ENCODE results near the gene NFKBIB. TPM values are rescaled to one million over a fixed set of nuclear protein-coding genes. Genes with fewer than 3 reads are reported as not detected.
"Not testable (repeated sequence)": the region's sequence is repeated elsewhere in the genome, so short reads cannot be mapped to it uniquely, and the experiment has no call there.

NFKBIB gene
- total RNA-seq, 2 experiments from 2014 or later, result 29.3 to 30.1 TPM

DNA sequence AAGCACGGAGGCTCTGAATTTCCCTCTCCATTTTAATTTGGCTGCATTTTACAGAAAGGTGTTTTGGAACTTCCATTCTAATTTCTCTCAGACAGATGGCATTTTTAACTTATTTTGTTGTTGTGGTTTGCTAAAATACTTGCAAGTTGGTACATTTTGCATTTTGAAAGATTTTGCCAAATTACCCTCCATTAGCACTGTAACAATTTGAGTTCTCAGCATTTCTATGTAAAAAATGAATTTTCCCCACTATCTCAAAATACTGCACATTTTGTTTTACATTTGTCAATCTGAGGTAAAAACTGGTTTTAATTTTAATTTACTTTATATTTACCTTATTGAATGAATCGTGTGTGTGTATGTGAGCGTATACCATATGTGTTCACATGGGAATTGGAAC lies 43.0 kb upstream of the NFKBIB start:
- Histone ChIP-seq H3K36me3 (ENCODE audit: insufficient read depth, low read length) (no peaks in the 10 kb centered on the region), H3K27me3 (ENCODE audit: control insufficient read depth in 1 of 2, insufficient read depth in 2 of 2, low read length in 2 of 2) (no peaks in the 10 kb centered on the region), H3K9me3 (ENCODE audit: control insufficient read depth in 1 of 2, insufficient read depth in 1 of 2, low read length in 2 of 2) (no peaks in the 10 kb centered on the region), H3K4me3 (ENCODE audit: low read length) (no peak overlapping the region), H3K27ac (ENCODE audit: low read depth in 1 of 2, low read length in 2 of 2) (peak overlapping the region in 1 of 2 donors; percentile 52), H3K4me1 (ENCODE audit: insufficient read depth, low read length) (peaks cover 29% of the 10 kb centered on the region)
- H3K27ac Mint-ChIP-seq, result peak overlapping the region; percentile 80
- CTCF ChIA-PET, result interaction anchor here (1.2 to 1.3 kb wide), 2 partner anchors 15 to 31 kb away, joined by 3 to 4 read pairs; no protein-coding TSS in a partner anchor
- H3K36me3 Mint-ChIP-seq (ENCODE audit: low read depth), result peaks cover 4% of the 10 kb centered on the region
- POLR2A ChIA-PET, result interaction anchor here (0.9 to 2.2 kb wide), 5 partner anchors 8 to 21 kb away, joined by 3 to 11 read pairs (median 8); partner anchors contain the start of gene RINL
- no peaks in the 10 kb centered on the region for H3K9me3 Mint-ChIP-seq
- ATAC-seq (ENCODE audit: poor library complexity) (no peak), DNase-seq (no peak)
- H3K27me3 Mint-ChIP-seq, result no peaks in the 10 kb centered on the region
- peaks cover 26% of the 10 kb centered on the region for H3K4me1 Mint-ChIP-seq (ENCODE audit: low read depth)
- no peak for TF ChIP-seq CTCF (IDR thresholded peaks at IDR 0.05)
- intact Hi-C loops (cut with DNase I, micrococcal nuclease), result no loop called here
- peak overlapping the region; percentile 56 for H3K4me3 Mint-ChIP-seq

GRCh38 chr19:38859631-38860204 lies 40.1 kb upstream of the NFKBIB start:
- H3K9me3 ChIP-seq (ENCODE audit: control insufficient read depth in 1 of 2, insufficient read depth in 1 of 2, low read length in 2 of 2); POLR2A ChIA-PET; H3K9me3 Mint-ChIP-seq; H3K27me3 Mint-ChIP-seq; H3K27ac ChIP-seq (ENCODE audit: low read depth in 1 of 2, low read length in 2 of 2); DNase-seq; ATAC-seq (ENCODE audit: poor library complexity); H3K27me3 ChIP-seq (ENCODE audit: control insufficient read depth in 1 of 2, insufficient read depth in 2 of 2, low read length in 2 of 2); H3K36me3 Mint-ChIP-seq (ENCODE audit: low read depth); H3K27ac Mint-ChIP-seq; intact Hi-C loops (cut with DNase I, micrococcal nuclease); H3K36me3 ChIP-seq (ENCODE audit: insufficient read depth, low read length); H3K4me3 Mint-ChIP-seq; H3K4me3 ChIP-seq (ENCODE audit: low read length): not testable (repeated sequence)
- CTCF ChIA-PET, result interaction anchor here (1.5 kb wide), 1 partner anchor 10 kb away, joined by 8 read pairs; no protein-coding TSS in a partner anchor
- H3K4me1 Mint-ChIP-seq (ENCODE audit: low read depth), result peaks cover 32% of the 10 kb centered on the region
- peaks cover 30% of the 10 kb centered on the region for H3K4me1 ChIP-seq (ENCODE audit: insufficient read depth, low read length)

- Mint-ChIP-seq H3K27me3 (no peaks in the 10 kb centered on the region), H3K4me1 (ENCODE audit: low read depth) (peaks cover 49% of the 10 kb centered on the region), H3K9me3 (no peaks in the 10 kb centered on the region), H3K4me3 (no peak overlapping the region), H3K27ac (no peak overlapping the region), H3K36me3 (ENCODE audit: low read depth) (peaks cover 8% of the 10 kb centered on the region)
- Histone ChIP-seq H3K27me3 (ENCODE audit: control insufficient read depth in 1 of 2, insufficient read depth in 2 of 2, low read length in 2 of 2) (no peaks in the 10 kb centered on the region), H3K9me3 (ENCODE audit: control insufficient read depth in 1 of 2, insufficient read depth in 1 of 2, low read length in 2 of 2) (no peaks in the 10 kb centered on the region), H3K4me1 (ENCODE audit: insufficient read depth, low read length) (peaks cover 44% of the 10 kb centered on the region), H3K27ac (ENCODE audit: low read depth in 1 of 2, low read length in 2 of 2) (no peak overlapping the region), H3K36me3 (ENCODE audit: insufficient read depth, low read length) (no peaks in the 10 kb centered on the region), H3K4me3 (ENCODE audit: low read length) (no peak overlapping the region)
- CTCF ChIA-PET, result interaction anchor here (1.5 kb wide), 1 partner anchor 8 kb away, joined by 8 read pairs; no protein-coding TSS in a partner anchor
- intact Hi-C loops (cut with DNase I, micrococcal nuclease), result no loop called here
- no peak for ATAC-seq (ENCODE audit: poor library complexity)
- POLR2A ChIA-PET, result interaction anchor here (1.9 kb wide), 1 partner anchor 19 kb away, joined by 5 read pairs; no protein-coding TSS in a partner anchor
- TF ChIP-seq CTCF (IDR thresholded peaks at IDR 0.05), result no peak
- DNase-seq, result no peak
Observed at GRCh38 chr19:38861368-38861767, 38.4 kb upstream of the NFKBIB start.

Data from CD4-positive, alpha-beta T cell (primary cell).